ENCODE data around the gene WNK1. TPM values are rescaled to one million over a fixed set of nuclear protein-coding genes. Genes with fewer than 3 reads are reported as not detected.

WNK1 gene
- total and polyA plus RNA-seq, 2 of the 8 experiments (the other 6 are each of a cell fraction or from before 2014, with no cell fraction given): 88.2 to 157 TPM

- no peaks in the 10 kb centered on the region for H3K4me1 ChIP-seq (replicated peaks in 1 of 4; ENCODE audit: control insufficient read depth in 3 of 4, insufficient read depth in 4 of 4, low read length in 3 of 4)
- H3K23me2 ChIP-seq (ENCODE audit: low read depth, low read length): no peaks in the 10 kb centered on the region; the same call in 1 of the 2 replicates
- H3K9ac ChIP-seq (replicated peaks in 1 of 4; ENCODE audit: extremely low read depth in 1 of 4, low read depth in 3 of 4, low read length in 3 of 4): no peak overlapping the region
- H4K91ac ChIP-seq (replicated peaks; ENCODE audit: insufficient read length, low read length): no peak overlapping the region
- FAIRE-seq (no peak), DNase-seq (ENCODE audit: low read depth in 1 of 2, low spot score in 2 of 2) (no peak)
- ChIA-PET POLR2A (ENCODE audit: partially characterized antibody) (interaction anchor here (1.2 to 1.4 kb wide), 2 partner anchors 39 to 153 kb away, joined by 4 to 5 read pairs; no protein-coding TSS in a partner anchor), CTCF (ENCODE audit: partially characterized antibody) (interaction anchor here (1.0 to 3.5 kb wide), 2 partner anchors 141 to 167 kb away, joined by 3 to 13 read pairs; no protein-coding TSS in a partner anchor)
- H2BK15ac ChIP-seq (ENCODE audit: low read length): no peak overlapping the region
- H4K8ac ChIP-seq (ENCODE audit: extremely low read depth, insufficient read depth, low read length): no peak overlapping the region
- H2AK5ac ChIP-seq (ENCODE audit: low read depth, low read length): no peak overlapping the region
- 78% methylated on average over 1 of the region's 1 CpG; no CpG with 5 or more reads in 1 of the 2 experiments for WGBS, 2 experiments (ENCODE audit: extremely low coverage in 1 of 2, insufficient coverage in 1 of 2, insufficient read length in 1 of 2, insufficient replicate concordance in 2 of 2, low coverage in 1 of 2, low lambda C conversion rate in 2 of 2, missing lambda C conversion rate in 1 of 2)
- no peak overlapping the region for H3K4me2 ChIP-seq (ENCODE audit: insufficient read depth in 1 of 2, low read depth in 2 of 2, low read length in 2 of 2)
- H2BK12ac ChIP-seq (ENCODE audit: low read depth, low read length): no peak overlapping the region
- peaks cover 0 to 24% of the 10 kb centered on the region in 2 experiments; a peak in 2 of 4 replicates for H3K79me2 ChIP-seq (ENCODE audit: control insufficient read depth in 1 of 2, insufficient read depth in 2 of 2, low read length in 2 of 2)
- no peaks in the 10 kb centered on the region for H4K20me1 ChIP-seq (replicated peaks in 1 of 2; ENCODE audit: control insufficient read depth in 1 of 2, insufficient read depth in 2 of 2, low read length in 2 of 2)
- no peak overlapping the region for H2BK120ac ChIP-seq (replicated peaks; ENCODE audit: low read depth, low read length)
- H4K5ac ChIP-seq (ENCODE audit: insufficient read length, low read depth, low read length): no peak overlapping the region
- H3K36me3 ChIP-seq (ENCODE audit: control insufficient read depth in 2 of 4, insufficient read depth in 4 of 4, low read length in 3 of 4): no peaks in the 10 kb centered on the region
- no peak overlapping the region for H2BK5ac ChIP-seq (ENCODE audit: low read depth, low read length)
- no peaks in the 10 kb centered on the region for H3K9me3 ChIP-seq (ENCODE audit: insufficient read depth in 2 of 2, low read depth in 1 of 2, low read length in 1 of 2)
- H3K4me3 ChIP-seq (ENCODE audit: extremely low read depth in 1 of 4, insufficient read depth in 2 of 4, low read depth in 3 of 4, low read length in 4 of 4): no peak overlapping the region
- no peak overlapping the region for H3K14ac ChIP-seq (ENCODE audit: insufficient read length)
- no peak overlapping the region for H3K4ac ChIP-seq (replicated peaks; ENCODE audit: insufficient read length, low read depth, low read length)
- no peak overlapping the region for H3K56ac ChIP-seq (replicated peaks; ENCODE audit: insufficient read length, low read depth, low read length)
- no peak overlapping the region for H2BK20ac ChIP-seq (ENCODE audit: low read length)
- no peak overlapping the region for H3K23ac ChIP-seq (ENCODE audit: insufficient read length)
- H3K79me1 ChIP-seq (ENCODE audit: low read depth, low read length): peaks cover 4% of the 10 kb centered on the region; the same call in 1 of the 2 replicates
- H3K18ac ChIP-seq (ENCODE audit: extremely low read depth, low read length): no peak overlapping the region
- H3K27ac ChIP-seq (ENCODE audit: low read depth, low read length): no peak overlapping the region
- H3K27me3 ChIP-seq (replicated peaks in 1 of 4; ENCODE audit: control insufficient read depth in 3 of 4, extremely low read depth in 1 of 4, insufficient read depth in 3 of 4, low read length in 3 of 4): no peaks in the 10 kb centered on the region
- H2AFZ ChIP-seq (ENCODE audit: low read length): no peak overlapping the region
- TF ChIP-seq ASH2L (IDR thresholded peaks at IDR 0.05; ENCODE audit: low read length): no peak
- no peak for TF ChIP-seq KDM4A (IDR thresholded peaks at IDR 0.05; ENCODE audit: low read depth, low read length, severe bottlenecking)
- TF ChIP-seq POU5F1 (IDR thresholded peaks at IDR 0.05; ENCODE audit: low read depth, low read length): no peak
- TF ChIP-seq POLR2AphosphoS5 (IDR thresholded peaks at IDR 0.05; ENCODE audit: low read depth, low read length): no peak
- no peak for TF ChIP-seq GABPA (IDR thresholded peaks at IDR 0.05; ENCODE audit: borderline replicate concordance, insufficient read depth, low read length)
- no peak for TF ChIP-seq TEAD4 (IDR thresholded peaks at IDR 0.05; ENCODE audit: low read depth, low read length)
- TF ChIP-seq YY1 (IDR thresholded peaks at IDR 0.05; ENCODE audit: low read depth, low read length): no peak
- TF ChIP-seq BRCA1 (IDR thresholded peaks at IDR 0.05; ENCODE audit: low read depth, low read length): no peak
- TF ChIP-seq TBP (IDR thresholded peaks at IDR 0.05; ENCODE audit: low read depth, low read length): no peak
- TF ChIP-seq CEBPB (IDR thresholded peaks at IDR 0.05; ENCODE audit: low read depth, low read length): no peak
- no peak for TF ChIP-seq SIRT6 (IDR thresholded peaks at IDR 0.05; ENCODE audit: low read length)
Measured at GRCh38 chr12:951176-951575, 198.8 kb downstream of the WNK1 start.

Measured in H1 (cell line).